HG03097 (cell line): ENCODE results near the gene GAPDH.
"Not testable (repeated sequence)": the region's sequence is repeated elsewhere in the genome, so short reads cannot be mapped to it uniquely, and the experiment has no call there.

Experiments
- ATAC-seq: cut with Tn5 transposase; IDR thresholded peaks from one replicate; pipeline ENCODE4 v1.9.1; 2021; ENCODE audit not compliant: unreplicated experiment, low FRiP score

The GAPDH gene

GRCh38 chr12:6533923-6534694 lies at the start of gene GAPDH:
GAPDH (plus strand) TSS chr12:6534517; CDS start chr12:6534833, 316 bp downstream.
- peak; percentile 49 for ATAC-seq

DNA sequence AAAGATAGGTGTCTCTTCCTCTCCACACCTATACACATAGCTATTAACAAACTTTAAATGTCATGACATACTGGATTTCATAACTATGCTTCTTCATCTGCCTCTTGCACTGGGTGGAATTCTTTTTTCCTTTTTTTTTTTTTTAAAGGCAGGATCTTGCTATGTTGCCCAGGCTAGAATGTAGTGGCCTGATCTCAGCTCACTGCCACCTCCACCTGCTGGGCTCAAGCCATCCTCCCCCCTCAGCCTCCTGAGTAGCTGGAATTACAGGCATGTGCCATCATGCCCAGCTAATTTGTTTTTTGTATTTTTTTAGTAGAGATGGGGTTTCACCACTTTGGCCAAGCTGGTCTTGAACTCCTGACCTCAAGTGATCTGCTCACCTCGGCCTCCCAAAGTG lies 46.1 kb upstream of the GAPDH start:
- no peak for ATAC-seq

DNA sequence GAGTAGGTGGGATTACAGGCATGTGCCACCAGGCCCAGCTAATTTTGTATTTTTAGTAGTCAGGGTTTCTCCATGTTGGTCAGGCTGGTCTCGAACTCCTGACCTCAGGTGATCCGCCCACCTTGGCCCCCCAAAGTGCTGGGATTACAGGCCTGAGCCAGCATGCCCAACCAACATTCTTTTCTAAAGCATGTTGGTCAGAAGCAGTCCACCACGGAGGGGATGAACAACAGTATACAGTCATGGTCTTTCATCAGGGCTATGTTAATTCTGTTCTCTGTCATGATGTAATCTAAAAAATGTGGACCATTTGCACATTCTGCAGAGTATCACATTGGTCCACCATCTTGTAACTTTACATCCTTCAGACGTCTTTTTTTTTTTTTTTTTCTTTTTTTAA lies 44.9 kb upstream of the GAPDH start:
- ATAC-seq = no peak

- ATAC-seq = not testable (repeated sequence)
Measured at GRCh38 chr12:6490673-6491072, 43.6 kb upstream of the GAPDH start.

DNA sequence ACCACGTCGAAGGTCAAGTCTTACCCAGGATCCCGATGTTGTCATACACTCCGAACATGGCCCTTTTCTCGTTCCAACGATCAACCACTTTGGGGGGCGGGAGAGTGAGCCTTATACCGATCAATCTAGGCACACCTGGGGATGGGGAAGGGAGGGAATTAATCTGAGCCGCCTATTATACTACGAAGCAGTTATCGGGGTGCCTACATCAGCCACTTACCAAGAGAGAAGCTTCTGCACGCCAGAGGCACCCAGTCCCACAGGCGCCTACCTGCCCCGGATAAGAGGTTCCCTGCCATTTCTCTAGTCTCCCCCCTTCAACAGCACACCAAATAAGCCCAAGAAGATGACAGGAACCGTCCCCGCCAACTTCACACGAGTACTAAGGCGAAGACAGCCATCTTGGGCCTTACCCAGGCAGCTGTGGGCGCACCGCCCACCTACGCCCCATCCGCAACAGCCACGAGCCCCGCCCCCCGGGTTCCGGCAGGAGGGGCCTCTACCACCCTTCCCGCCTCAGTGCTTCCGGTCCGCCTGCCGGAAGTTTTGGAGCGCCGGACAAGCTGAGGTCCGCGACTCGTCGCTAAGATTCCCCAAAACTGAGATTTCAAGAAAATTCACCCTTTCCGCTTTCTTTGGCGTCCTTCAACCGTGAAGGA lies 41.4 kb upstream of the GAPDH start, which contains the start of gene MRPL51:
Gene MRPL51 (minus strand): TSS at position 425 of the 659 bp plus-strand sequence. CDS start 126 bp downstream, at position 299.
- ATAC-seq = peak; percentile 64

GRCh38 chr12:6493497-6494257 lies 40.6 kb upstream of the GAPDH start, which contains the start of gene NCAPD2:
NCAPD2 (plus strand) TSS chr12:6494102; CDS start chr12:6495099, 997 bp downstream.
- ATAC-seq = peak; percentile 78

DNA sequence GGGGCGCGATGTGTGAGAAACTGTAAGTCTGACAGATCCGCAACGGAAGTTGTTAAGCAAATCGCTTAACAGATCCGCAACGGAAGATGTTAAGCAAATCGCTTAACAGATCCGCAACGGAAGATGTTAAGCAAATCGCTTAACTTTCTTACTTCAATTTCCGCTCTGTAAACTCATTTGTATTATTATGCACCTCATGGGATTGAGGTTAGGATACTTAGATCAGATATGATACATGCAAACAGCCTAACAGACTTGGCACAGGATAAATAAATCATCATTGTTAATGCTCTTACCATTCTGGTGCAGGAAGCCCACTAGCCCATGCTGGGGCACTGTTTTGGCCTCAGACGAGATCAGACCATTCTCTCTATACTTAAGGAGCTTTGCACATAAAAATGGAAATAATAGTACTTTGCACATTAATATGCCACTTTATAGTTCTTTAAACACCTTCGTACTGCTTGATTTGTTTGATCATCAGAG lies 40.0 kb upstream of the GAPDH start:
- peak; percentile 32 for ATAC-seq

DNA sequence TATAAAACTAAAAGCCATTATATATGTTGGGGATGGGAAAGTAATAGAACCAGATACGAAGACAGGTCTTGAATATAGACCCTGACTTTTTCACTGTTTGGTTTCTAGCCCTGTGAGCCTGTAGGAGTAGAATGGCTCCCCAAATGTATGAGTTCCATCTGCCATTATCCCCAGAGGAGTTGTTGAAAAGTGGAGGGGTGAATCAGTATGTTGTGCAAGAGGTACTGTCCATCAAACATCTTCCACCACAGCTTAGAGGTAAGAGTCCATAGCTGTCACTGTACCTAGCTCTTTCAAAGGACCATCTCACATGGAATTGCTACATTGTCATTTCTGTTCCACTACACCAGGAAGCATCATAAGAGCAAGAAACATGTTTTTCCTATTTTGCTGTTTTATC lies 39.3 kb upstream of the GAPDH start:
- no peak for ATAC-seq

- not testable (repeated sequence) for ATAC-seq
Measured at GRCh38 chr12:6497291-6497690, 37.0 kb upstream of the GAPDH start.

GRCh38 chr12:6500466-6500865 lies 33.9 kb upstream of the GAPDH start:
- no peak for ATAC-seq

GRCh38 chr12:6507102-6507998 lies 27.0 kb upstream of the GAPDH start:
- ATAC-seq = no peak

GRCh38 chr12:6508087-6508486 lies 26.2 kb upstream of the GAPDH start:
- no peak for ATAC-seq

DNA sequence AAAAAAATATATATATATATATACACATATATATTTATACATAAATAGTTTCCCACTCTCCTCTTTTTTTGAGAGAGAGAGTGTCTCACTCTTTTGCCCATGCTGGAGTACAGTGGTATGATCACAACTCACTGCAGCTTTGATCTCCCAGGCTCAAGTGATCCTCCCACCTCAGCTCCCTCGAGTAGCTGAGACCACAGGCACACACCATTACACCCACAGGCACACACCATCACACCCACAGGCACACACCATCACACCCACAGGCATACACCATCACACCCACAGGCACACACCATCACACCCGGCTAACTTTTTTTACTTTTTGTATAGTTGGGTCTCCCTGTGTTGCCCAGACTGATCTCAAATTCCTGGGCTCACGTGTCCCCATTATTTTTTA lies 14.1 kb upstream of the GAPDH start:
- no peak for ATAC-seq

- ATAC-seq = no peak
Measured at GRCh38 chr12:6522193-6522592, 12.1 kb upstream of the GAPDH start.

DNA sequence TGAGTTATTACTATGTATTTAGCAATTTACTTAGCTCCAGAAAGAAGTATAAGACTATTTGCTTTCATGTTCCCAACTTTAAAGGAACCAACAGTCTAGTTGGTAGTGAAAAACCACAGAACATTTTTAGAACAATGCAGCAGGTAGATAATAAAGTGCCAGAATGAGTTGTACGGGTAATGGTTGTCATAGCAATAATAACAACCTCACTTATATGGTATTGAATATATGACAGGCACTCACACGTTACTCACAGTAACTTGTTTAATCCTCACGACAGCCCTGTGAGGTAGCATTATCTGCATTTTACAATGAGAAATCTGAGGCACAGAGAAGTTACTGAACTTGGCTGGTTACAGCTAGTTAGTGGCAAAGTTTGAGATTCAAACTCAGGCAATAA lies 10.6 kb upstream of the GAPDH start:
- ATAC-seq = no peak

GRCh38 chr12:6524648-6525047 lies 9.7 kb upstream of the GAPDH start:
- no peak for ATAC-seq

DNA sequence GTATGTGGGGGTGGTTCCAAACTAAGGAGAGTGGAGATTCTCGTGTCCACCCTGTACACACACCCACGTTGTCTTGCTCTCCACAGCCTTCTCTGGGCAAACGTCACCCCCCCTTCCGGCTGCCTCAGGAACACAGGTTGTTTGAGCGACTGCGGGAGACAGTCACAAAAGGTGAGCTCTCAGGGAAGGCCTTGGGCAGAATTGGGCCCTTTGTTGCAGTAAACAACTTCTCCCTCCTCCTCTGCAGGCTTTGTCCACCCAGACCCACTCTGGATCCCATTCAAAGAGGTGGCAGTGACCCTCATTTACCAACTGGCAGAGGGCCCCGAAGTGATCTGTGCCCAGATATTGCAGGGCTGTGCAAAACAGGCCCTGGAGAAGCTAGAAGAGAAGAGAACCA lies 8.1 kb upstream of the GAPDH start:
- no peak for ATAC-seq

DNA sequence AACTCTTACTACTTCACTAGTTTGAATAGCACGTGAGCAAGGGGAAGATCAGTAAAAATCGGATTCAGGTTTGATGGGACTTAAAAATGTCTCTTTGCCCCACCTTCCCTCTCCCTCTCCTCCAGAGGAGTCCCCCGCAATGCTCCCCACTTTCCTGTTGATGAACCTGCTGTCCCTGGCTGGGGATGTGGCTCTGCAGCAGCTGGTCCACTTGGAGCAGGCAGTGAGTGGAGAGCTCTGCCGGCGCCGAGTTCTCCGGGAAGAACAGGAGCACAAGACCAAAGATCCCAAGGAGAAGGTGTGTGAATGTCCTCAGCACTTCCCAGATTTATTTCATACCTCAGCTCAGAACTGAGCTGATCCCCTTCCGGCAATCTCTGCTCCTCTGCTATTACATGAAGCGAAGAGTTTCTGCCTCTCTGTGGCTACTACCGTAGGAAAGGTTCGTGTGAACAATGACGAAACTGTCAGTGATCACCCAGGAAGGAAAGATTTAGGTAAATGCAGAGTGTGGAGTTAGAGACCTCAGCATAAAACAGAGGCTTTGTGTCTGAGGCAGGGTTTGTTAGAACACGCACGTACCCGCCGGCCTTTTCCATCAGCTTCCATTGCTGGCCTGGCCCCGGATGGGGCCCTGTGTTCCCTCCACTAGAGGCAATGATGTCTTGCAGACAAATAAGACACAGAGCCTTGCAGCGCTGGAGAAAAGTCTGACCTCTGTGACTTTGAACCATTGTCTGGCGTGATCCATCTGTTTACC lies 7.4 kb upstream of the GAPDH start:
- no peak for ATAC-seq

DNA sequence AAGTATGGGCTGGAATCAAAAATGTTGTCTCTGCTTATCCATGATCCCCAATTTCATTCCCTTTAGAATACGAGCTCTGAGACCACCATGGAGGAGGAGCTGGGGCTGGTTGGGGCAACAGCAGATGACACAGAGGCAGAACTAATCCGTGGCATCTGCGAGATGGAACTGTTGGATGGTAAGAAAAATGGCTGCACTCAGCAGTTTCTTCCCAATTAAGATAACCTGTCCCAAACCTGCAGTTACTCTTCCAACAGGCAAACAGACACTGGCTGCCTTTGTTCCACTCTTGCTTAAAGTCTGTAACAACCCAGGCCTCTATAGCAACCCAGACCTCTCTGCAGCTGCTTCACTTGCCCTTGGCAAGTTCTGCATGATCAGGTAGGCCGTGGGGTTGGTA lies 6.6 kb upstream of the GAPDH start:
- ATAC-seq = no peak
